Brain microvascular endothelial cell (primary cell): ENCODE measurements around the gene FRMD4B.

Source experiments
- DNase-seq: peaks from one replicate; pipeline ENCODE4 v3.0.0-alpha.2; 2020
- H3K27ac ChIP-seq: fragments of 250-450 bp; sonication (Bioruptor Pico); 2 replicates; pipeline ENCODE4 v1.5.1; 2020; ENCODE audit warnings: mild to moderate bottlenecking, moderate library complexity
- H3K27me3 ChIP-seq: fragments of 250-450 bp; sonication (Bioruptor Pico); replicated peaks from 2 replicates; pipeline ENCODE4 v1.5.1; 2020; ENCODE audit warnings: mild to moderate bottlenecking
- H3K36me3 ChIP-seq: fragments of 250-450 bp; sonication (Bioruptor Pico); replicated peaks from 2 replicates; pipeline ENCODE4 v1.5.1; 2020; ENCODE audit warnings: mild to moderate bottlenecking
- H3K4me3 ChIP-seq: 2 replicates; pipeline ENCODE4 v1.5.1; 2011; ENCODE audit warnings: low read depth, mild to moderate bottlenecking, control low read depth, low read length, moderate library complexity
- CTCF ChIP-seq: IDR thresholded peaks from 2 replicates; pipeline ENCODE4 v1.5.1; 2011; ENCODE audit warnings: low read depth, mild to moderate bottlenecking, moderate library complexity, low read length, control low read depth, inconsistent platforms; ENCODE audit errors: missing control alignments
- in situ Hi-C: cut with HindIII; loops from 2 replicates; pipeline ENCODE4 v1.10.0; 2017; ENCODE audit warnings: low sequenced_read_pairs, low pct_ligation_motif_present

Gene FRMD4B

GRCh38 chr3:69379661-69380060 is 6.2 kb downstream of the FRMD4B start:
- Histone ChIP-seq H3K36me3 (no peaks in the 10 kb centered on the region), H3K27me3 (no peaks in the 10 kb centered on the region), H3K27ac (no peak overlapping the region), H3K4me3 (no peak overlapping the region)
- no peak for TF ChIP-seq CTCF
- no peak for DNase-seq
- in situ Hi-C loops, result no loop called here

GRCh38 chr3:69378112-69378802 is 7.6 kb downstream of the FRMD4B start:
- in situ Hi-C loops, result no loop called here
- Histone ChIP-seq H3K27me3 (no peaks in the 10 kb centered on the region), H3K36me3 (no peaks in the 10 kb centered on the region), H3K27ac (no peak overlapping the region), H3K4me3 (no peak overlapping the region)
- DNase-seq, result no peak
- TF ChIP-seq CTCF, result no peak

DNA sequence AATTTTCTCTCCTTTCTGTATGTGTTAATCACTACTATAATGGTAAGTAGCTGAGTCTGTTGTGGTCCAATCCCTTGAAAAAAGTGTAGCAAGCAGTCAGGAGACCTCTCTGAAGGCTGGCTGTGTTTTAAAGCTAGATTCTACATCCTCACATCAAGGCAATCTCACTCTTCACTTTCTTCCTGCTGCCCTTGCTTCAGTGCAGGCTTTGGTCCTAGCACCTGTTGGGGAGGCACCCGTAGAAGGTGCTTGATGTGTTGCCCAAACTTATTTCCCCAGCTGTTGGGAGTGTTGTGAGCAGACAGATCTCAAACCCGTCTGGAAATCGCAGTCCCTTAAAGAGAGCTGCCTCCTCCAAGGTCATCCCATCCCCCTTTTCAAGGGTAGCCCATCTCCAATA is 8.6 kb downstream of the FRMD4B start:
- in situ Hi-C loops, result no loop called here
- H3K27ac ChIP-seq, result no peak overlapping the region
- no peaks in the 10 kb centered on the region for H3K36me3 ChIP-seq
- DNase-seq, result no peak
- no peak overlapping the region for H3K4me3 ChIP-seq
- no peak for TF ChIP-seq CTCF
- no peaks in the 10 kb centered on the region for H3K27me3 ChIP-seq

GRCh38 chr3:69376731-69377130 is 9.2 kb downstream of the FRMD4B start:
- TF ChIP-seq CTCF, result no peak
- in situ Hi-C loops, result no loop called here
- no peak for DNase-seq
- Histone ChIP-seq H3K4me3 (no peak overlapping the region), H3K27me3 (no peaks in the 10 kb centered on the region), H3K36me3 (no peaks in the 10 kb centered on the region), H3K27ac (no peak overlapping the region)

DNA sequence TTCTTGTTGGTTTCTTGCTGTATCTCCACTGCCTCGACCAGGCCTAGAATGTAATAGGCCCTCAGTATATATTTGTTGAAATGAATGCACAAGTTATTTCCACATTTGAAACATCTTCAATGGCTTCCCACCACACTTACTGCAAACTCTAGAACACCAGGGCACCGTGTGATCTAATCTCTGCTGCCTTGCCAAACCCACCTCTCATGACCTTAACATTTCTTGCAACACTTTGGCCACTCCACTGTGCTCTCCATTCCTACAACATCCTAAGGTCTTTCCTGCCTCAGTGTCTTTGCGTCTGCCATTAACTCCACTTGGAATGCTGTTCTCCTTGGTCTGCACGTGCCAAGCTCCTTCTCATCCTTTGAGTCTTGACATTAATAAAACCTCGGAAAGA is 14.1 kb downstream of the FRMD4B start:
- no peak overlapping the region for H3K27ac ChIP-seq

More for the DNA sequence above, 14.1 kb downstream of the FRMD4B start:
- Histone ChIP-seq H3K36me3 (no peaks in the 10 kb centered on the region), H3K27me3 (no peaks in the 10 kb centered on the region), H3K4me3 (no peak overlapping the region)
- in situ Hi-C loops, result no loop called here
- no peak for DNase-seq
- TF ChIP-seq CTCF, result no peak
